KOPT-K1 (cell line): ENCODE results near the gene TMPRSS6.
A peak's percentile ranks its signal among the peaks of the same experiment; 100 is the strongest.

ENCODE experiments used
- H3K27ac ChIP-seq: fragments of 200-600 bp; sonication (generic); 2 replicates; pipeline ENCODE4 v1.5.1; 2016; ENCODE audit warnings: antibody characterized with exemption, mild to moderate bottlenecking, low read depth, low read length; ENCODE audit not compliant: poor library complexity, severe bottlenecking
- H3K36me3 ChIP-seq: fragments of 200-600 bp; sonication (generic); 2 replicates; pipeline ENCODE4 v1.5.1; 2017; ENCODE audit warnings: antibody characterized with exemption, mild to moderate bottlenecking, low read length, moderate library complexity; ENCODE audit not compliant: insufficient read depth
- H3K9me3 ChIP-seq: fragments of 200-600 bp; sonication (generic); 2 replicates; pipeline ENCODE4 v1.5.1; 2017; ENCODE audit warnings: antibody characterized with exemption, low read length, mild to moderate bottlenecking; ENCODE audit not compliant: insufficient read depth, poor library complexity, severe bottlenecking

TMPRSS6 gene

GRCh38 chr22:37109242-37109917 lies at the start of gene TMPRSS6:
TMPRSS6 (minus strand) TSS chr22:37109713; CDS start chr22:37103417, 6,296 bp downstream.
- Histone ChIP-seq H3K27ac (no peak within 1 kb of the TSS), H3K36me3 (no peaks in the 10 kb centered on the region), H3K9me3 (no peaks in the 10 kb centered on the region)

DNA sequence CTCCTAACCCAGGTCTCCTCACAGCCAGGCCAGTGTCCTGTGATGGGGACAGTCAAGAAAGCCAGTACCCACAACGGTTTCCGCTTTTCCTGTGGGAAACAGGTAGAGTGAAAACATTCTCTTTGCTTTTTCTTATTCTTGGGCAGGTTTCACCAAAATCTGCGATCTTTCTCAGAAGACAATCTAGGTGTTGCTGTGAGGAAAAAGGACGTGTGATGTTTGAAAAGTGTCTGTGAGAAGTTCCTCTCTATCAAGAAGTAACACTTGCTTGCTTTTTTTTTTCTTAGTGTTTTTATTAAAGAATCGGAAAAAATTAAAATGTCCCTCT lies 49.4 kb upstream of the TMPRSS6 start:
- Histone ChIP-seq H3K9me3 (peaks cover 6% of the 10 kb centered on the region), H3K36me3 (no peaks in the 10 kb centered on the region), H3K27ac (no peak overlapping the region)

- H3K36me3 ChIP-seq: no peaks in the 10 kb centered on the region
- H3K9me3 ChIP-seq: peaks cover 6% of the 10 kb centered on the region
- H3K27ac ChIP-seq: no peak overlapping the region
Measured at GRCh38 chr22:37157516-37158285, 48.2 kb upstream of the TMPRSS6 start.

DNA sequence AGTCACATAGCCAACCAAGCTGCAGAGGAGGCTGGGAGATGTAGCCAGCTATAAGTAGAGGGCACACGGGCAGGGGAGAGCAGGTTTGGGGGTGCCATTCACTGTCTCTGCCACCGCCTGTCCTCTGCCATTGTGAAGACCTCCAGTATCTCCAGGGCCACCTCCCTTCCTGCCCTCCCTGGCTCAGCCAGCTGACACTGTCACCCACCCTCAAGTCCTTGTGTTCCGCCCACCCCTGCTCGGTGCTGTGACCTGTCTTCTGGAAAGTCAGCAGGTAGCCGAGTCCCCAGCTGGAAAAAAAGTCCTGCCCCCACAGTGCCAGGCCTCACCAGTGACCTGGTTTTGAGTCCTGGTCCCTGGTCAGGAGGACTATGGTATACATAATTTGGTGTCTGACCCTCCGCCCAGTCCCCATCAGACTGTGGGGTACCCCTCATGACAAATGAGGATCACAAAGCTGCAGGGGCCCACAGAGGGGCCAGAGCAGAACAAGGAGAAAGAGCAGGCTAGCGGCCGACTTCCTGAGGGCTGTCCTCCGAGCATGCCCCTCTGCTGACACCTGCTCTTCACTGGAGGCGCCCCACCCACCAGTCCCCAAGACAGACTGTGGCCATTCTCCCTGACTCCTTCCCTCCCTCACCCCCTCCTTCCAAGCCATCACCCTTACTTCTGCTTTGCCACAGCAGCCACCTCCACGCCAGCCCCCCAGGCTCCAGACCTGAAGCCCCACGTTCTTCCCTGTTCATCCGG lies 47.3 kb upstream of the TMPRSS6 start:
- peaks cover 6% of the 10 kb centered on the region for H3K9me3 ChIP-seq
- no peaks in the 10 kb centered on the region for H3K36me3 ChIP-seq
- no peak overlapping the region for H3K27ac ChIP-seq

DNA sequence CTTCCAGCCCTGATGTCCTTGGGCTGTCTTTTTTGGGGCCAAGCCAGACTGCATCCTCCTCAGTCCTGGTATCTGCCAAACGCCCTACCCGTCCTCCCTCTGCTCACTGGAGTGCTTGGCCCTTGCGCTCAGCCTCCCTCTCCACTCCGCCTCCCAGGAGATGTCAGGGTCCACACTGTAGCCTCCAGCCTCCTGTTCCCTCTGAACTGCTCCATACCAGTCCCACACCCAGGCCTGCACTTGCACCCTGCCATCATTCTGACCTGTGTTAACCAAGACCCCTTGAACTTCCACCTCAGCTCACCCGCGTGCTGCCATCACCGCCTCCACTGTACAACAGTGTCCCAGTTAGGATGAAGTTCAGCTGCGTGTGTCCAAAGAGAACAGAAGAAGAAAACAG lies 46.5 kb upstream of the TMPRSS6 start:
- Histone ChIP-seq H3K36me3 (no peaks in the 10 kb centered on the region), H3K9me3 (no peaks in the 10 kb centered on the region), H3K27ac (no peak overlapping the region)

GRCh38 chr22:37154925-37155712 lies 45.6 kb upstream of the TMPRSS6 start:
- Histone ChIP-seq H3K27ac (no peak overlapping the region), H3K36me3 (no peaks in the 10 kb centered on the region), H3K9me3 (no peaks in the 10 kb centered on the region)

DNA sequence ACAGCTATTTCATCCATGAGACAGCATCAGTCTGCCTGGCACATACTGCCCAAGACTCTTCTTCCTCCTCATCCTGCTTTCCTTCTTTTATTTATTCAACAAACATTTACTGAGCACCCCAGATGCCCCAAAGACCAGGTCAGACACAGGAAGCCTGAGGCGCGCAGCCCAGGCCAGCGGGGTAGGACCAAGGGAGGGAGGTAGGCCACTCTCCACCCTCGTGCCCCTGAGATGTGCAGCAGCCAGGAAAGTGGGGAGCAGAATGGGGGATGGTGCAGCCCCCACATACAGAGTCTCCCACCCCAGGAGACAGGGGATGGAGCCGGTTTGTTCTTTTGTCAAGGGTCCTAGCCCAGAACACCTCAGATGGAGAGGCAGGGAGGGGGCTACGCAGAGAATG lies 44.4 kb upstream of the TMPRSS6 start:
- Histone ChIP-seq H3K36me3 (no peaks in the 10 kb centered on the region), H3K9me3 (no peaks in the 10 kb centered on the region), H3K27ac (no peak overlapping the region)

- H3K27ac ChIP-seq: no peak overlapping the region
- no peaks in the 10 kb centered on the region for H3K36me3 ChIP-seq
- H3K9me3 ChIP-seq: no peaks in the 10 kb centered on the region
Measured at GRCh38 chr22:37151401-37151800, 41.9 kb upstream of the TMPRSS6 start.

DNA sequence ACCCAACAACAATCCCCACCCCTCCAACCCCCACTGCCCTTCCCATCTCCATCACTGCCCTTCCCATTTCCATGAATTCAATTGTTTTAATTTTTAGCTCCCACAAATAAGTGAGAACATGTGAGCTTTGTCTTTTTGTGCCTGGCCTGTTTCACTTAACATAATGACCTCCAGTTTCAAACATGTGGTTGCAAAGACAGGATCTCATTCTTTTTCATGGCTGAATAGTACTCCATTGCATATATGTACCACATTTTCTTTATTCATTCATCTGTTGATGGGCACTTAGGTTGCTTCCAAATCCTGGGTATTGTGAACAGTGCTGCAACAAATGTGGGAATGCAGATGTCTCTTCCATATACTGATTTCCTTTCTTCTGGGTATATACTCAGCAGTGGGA lies 41.2 kb upstream of the TMPRSS6 start:
- Histone ChIP-seq H3K27ac (no peak overlapping the region), H3K9me3 (no peaks in the 10 kb centered on the region), H3K36me3 (no peaks in the 10 kb centered on the region)

- Histone ChIP-seq H3K27ac (peak overlapping the region; percentile 78), H3K36me3 (peaks cover under 1% of the 10 kb centered on the region; the same call in 1 of the 2 replicates), H3K9me3 (no peaks in the 10 kb centered on the region)
Measured at GRCh38 chr22:37148742-37149665, 39.5 kb upstream of the TMPRSS6 start.

DNA sequence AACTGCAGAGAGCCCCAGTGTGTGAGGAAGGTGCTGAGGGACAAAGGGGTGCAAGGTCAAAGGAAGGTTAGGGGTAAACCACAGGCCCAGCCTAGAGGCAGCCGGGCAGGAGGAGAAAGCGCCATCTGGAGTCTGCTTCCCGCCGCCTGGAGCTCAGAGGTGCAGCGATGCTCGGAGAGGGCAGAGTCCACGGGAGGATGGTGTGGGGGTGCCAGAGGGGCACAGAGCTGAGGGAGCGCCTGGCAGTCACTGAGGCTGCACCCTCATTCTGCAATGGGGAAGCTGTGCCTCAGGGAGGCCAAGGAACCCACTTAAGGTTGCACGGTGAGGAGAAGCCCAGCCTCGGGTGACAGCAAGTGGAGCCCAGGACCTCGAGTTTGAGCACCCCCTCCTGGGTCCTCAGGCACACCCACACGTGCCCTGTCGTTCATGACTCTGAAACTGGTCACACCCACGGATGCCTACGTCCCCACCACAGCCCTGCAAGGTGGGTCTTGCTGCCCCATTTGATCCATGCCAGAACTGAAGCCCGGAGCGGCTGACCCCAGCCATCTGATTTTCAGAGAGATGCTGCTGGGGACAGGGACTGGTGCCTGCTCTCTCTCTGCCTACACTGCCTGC lies 38.6 kb upstream of the TMPRSS6 start:
- Histone ChIP-seq H3K9me3 (no peaks in the 10 kb centered on the region), H3K27ac (peak overlapping the region; percentile 78)

DNA sequence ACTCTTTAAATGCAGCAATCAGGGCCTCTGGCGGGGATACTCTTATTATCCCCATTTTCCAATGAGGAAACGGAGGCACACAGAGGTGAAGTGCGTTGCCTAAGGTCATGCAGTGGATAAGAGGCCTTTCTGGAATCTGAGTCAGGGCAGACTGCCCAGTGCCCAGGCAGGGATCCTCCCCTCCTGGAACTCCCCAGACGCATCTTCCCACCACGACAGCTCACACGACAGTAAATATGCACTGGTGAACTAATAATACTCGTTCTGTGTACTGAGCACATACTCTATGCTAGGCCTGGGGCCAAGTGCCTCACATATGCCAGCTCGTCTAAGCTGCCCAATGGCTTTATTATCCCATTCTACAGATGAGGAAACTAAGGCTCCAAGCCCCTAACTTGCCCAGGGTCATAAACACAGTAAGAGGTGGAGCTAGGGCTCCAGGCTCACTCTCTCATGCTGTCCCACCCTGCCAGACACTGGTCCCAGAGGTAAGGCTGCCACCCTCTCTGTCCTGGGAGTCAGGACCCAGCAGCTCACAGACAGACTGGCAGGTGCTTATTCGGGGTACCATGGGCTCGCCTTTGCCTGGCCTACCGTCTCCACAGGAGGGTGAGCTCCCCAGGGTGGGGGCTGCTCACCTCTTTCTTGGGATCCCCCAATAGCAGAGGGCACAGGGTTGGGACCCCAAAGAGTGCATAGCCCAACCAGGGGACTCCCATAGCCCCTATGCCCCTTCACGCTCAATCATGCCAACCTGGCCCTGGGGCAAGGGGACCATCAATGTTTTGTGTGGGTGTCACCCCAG lies 37.9 kb upstream of the TMPRSS6 start:
- no peak overlapping the region for H3K27ac ChIP-seq
- no peaks in the 10 kb centered on the region for H3K9me3 ChIP-seq
- peaks cover 15% of the 10 kb centered on the region; the same call in 1 of the 2 replicates for H3K36me3 ChIP-seq

More for the DNA sequence above, 38.6 kb upstream of the TMPRSS6 start:
- H3K36me3 ChIP-seq: peaks cover 9% of the 10 kb centered on the region; the same call in 1 of the 2 replicates
